A549 treated with AZD9567 at 1 μM for 4 hours (cell line): ENCODE data around the gene PLCB4. TPM values are rescaled to one million over a fixed set of nuclear protein-coding genes. Genes with fewer than 3 reads are reported as not detected.

Source experiments
- total RNA-seq: library from RNA; stranded (reverse); fragments of 200-300 nt; extraction: Qiagen RNA extraction; gene quantifications from 5 replicates; pipeline ENCODE4 v1.2.3, GENCODE V29; 2022; ENCODE audit not compliant: insufficient read depth

PLCB4 gene
- total RNA-seq: 11.9 to 25.9 TPM (median 17.3 TPM) in 5 replicates

GRCh38 chr20:9068841-9069663 lies at the start of gene PLCB4:
PLCB4 (plus strand) TSS chr20:9069087; CDS start chr20:9307815, 238,728 bp downstream.

GRCh38 chr20:9514461-9515213 lies 445.8 kb downstream of the PLCB4 start, which contains the start of gene LAMP5:
LAMP5 (plus strand) TSS chr20:9514590; CDS start chr20:9514853, 263 bp downstream.

